Activated CD4-positive, alpha-beta T cell treated with anti-CD3 and anti-CD28 coated beads, Interleukin-2, amount 50 U/mL, for 1 hour (primary cell): ENCODE results near the gene PTPN7.
A peak's percentile ranks its signal among the peaks of the same experiment; 100 is the strongest.
"Not testable (repeated sequence)": the region's sequence is repeated elsewhere in the genome, so short reads cannot be mapped to it uniquely, and the experiment has no call there.

Experiments used
- DNase-seq: peaks from one replicate; pipeline ENCODE4 v3.0.0-alpha.2; 2020

PTPN7 gene

GRCh38 chr1:202160377-202160940 is at the start of gene PTPN7:
Gene PTPN7 (minus strand): TSS chr1:202160602. CDS start chr1:202159402, 1,200 bp downstream.
- peak; percentile 81 for DNase-seq

GRCh38 chr1:202208351-202208857 is 48.0 kb upstream of the PTPN7 start:
- no peak for DNase-seq

GRCh38 chr1:202207292-202207691 is 46.9 kb upstream of the PTPN7 start:
- no peak for DNase-seq

- DNase-seq, result no peak
Measured at GRCh38 chr1:202205523-202206190, 45.3 kb upstream of the PTPN7 start.

GRCh38 chr1:202204065-202204464 is 43.7 kb upstream of the PTPN7 start:
- DNase-seq, result no peak

GRCh38 chr1:202203238-202204039 is 43.0 kb upstream of the PTPN7 start:
- no peak for DNase-seq

- no peak for DNase-seq
Measured at GRCh38 chr1:202202500-202203168, 42.2 kb upstream of the PTPN7 start.

GRCh38 chr1:202201971-202202370 is 41.6 kb upstream of the PTPN7 start:
- DNase-seq, result no peak

- DNase-seq, result no peak
Measured at GRCh38 chr1:202201266-202201665, 40.9 kb upstream of the PTPN7 start.

GRCh38 chr1:202200669-202201068 is 40.3 kb upstream of the PTPN7 start:
- DNase-seq, result no peak

- DNase-seq, result no peak
Measured at GRCh38 chr1:202200112-202200548, 39.7 kb upstream of the PTPN7 start.

- DNase-seq, result no peak
Measured at GRCh38 chr1:202199040-202199889, 38.9 kb upstream of the PTPN7 start.

- DNase-seq, result no peak
Measured at GRCh38 chr1:202198366-202198724, 37.9 kb upstream of the PTPN7 start.

GRCh38 chr1:202197653-202198365 is 37.4 kb upstream of the PTPN7 start:
- no peak for DNase-seq

- no peak for DNase-seq
Measured at GRCh38 chr1:202194328-202194648, 33.9 kb upstream of the PTPN7 start.

GRCh38 chr1:202193614-202194327 is 33.4 kb upstream of the PTPN7 start, which contains the start of gene LGR6:
Gene LGR6 (plus strand): TSS chr1:202193799. CDS start chr1:202193990, 191 bp downstream.
- no peak for DNase-seq

GRCh38 chr1:202192770-202193613 is 32.6 kb upstream of the PTPN7 start:
- DNase-seq, result peak; percentile 56

GRCh38 chr1:202191391-202191790 is 31.0 kb upstream of the PTPN7 start:
- not testable (repeated sequence) for DNase-seq

- DNase-seq, result no peak
Measured at GRCh38 chr1:202189918-202190715, 29.7 kb upstream of the PTPN7 start.
